ENCODE data around the gene TRAK2. TPM values are rescaled to one million over a fixed set of nuclear protein-coding genes. Genes with fewer than 3 reads are reported as not detected.

The TRAK2 gene
- total and polyA plus RNA-seq, 2 experiments from 2014 or later = 9.6 to 10.2 TPM

DNA sequence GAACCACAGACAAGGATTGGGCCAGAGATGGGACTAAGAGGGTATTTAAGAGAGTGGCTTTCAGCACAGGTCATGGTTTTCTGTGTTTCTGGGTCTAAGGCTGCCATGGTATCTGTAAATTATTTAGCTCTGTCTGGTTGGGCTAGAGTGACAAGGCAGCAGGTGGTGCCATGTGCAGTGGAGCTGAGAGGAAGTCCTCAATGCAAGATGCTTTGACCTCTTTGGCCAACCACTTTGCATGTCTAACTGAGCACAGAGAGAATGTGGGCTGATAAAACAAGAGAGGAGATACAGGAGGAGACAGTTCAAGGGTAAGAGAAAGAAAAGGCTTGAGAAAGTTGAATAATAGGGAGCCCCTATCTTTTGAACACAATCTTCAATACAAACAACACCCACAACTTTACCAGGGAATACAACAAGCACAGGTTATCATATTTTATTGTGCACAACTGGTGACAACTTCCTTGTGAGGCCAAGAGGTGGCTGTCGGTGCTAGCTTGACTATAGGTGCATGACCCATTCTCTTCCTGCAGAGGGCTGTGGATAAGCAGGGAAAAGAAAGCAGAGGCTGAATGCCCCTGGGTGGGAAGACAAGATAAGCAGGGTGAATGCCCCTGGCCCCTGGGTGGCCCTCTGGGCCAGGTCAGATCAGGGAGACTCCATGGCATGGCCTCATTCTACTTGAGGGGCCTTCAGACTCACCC lies 106.4 kb downstream of the TRAK2 start:
- H3K27me3 ChIP-seq = no peaks in the 10 kb centered on the region
- no peak overlapping the region for H3K27ac ChIP-seq
- no peak for DNase-seq (ENCODE audit: low read depth in 1 of 2, low spot score in 1 of 2)
- no peaks in the 10 kb centered on the region for H3K9me3 ChIP-seq (ENCODE audit: low read depth)
- peaks cover 20% of the 10 kb centered on the region for H3K4me1 ChIP-seq (ENCODE audit: low read depth)
- no peak for TF ChIP-seq CTCF (IDR thresholded peaks at IDR 0.05; ENCODE audit: low read depth, low read length)
- H3K36me3 ChIP-seq = no peaks in the 10 kb centered on the region
- H3K4me3 ChIP-seq = no peak overlapping the region

- peaks cover 20% of the 10 kb centered on the region for H3K4me1 ChIP-seq (ENCODE audit: low read depth)
- no peaks in the 10 kb centered on the region for H3K9me3 ChIP-seq (ENCODE audit: low read depth)
- H3K4me3 ChIP-seq = no peak overlapping the region
- peak overlapping the region; percentile 66 for H3K27ac ChIP-seq
- H3K27me3 ChIP-seq = no peaks in the 10 kb centered on the region
- DNase-seq (ENCODE audit: low read depth in 1 of 2, low spot score in 1 of 2) = no peak
- H3K36me3 ChIP-seq = no peaks in the 10 kb centered on the region
- no peak for TF ChIP-seq CTCF (IDR thresholded peaks at IDR 0.05; ENCODE audit: low read depth, low read length)
These were observed 107.7 kb downstream of the TRAK2 start for GRCh38 chr2:201343559-201343958.

DNA sequence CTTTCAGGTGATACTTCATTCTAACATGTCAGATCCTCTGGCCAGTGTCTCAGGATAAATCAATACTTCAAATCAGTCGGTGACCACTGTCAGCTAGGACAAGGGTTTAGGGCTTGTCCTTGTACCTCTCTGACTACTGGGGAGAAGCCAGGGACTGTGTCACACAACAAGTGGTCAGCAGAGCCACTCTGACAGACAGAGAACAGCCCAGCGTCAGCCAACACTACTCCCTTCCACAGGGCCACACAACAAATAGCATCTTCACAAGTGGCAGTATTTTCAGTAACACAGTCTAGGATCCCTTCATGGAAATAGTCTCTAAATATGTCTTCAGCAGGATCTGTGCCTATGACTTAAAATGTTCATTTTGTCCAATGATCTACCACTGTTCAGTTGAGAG lies 108.3 kb downstream of the TRAK2 start:
- TF ChIP-seq CTCF (IDR thresholded peaks at IDR 0.05; ENCODE audit: low read depth, low read length) = no peak
- peak in 1 of 2 donors; percentile 22 for DNase-seq (ENCODE audit: low read depth in 1 of 2, low spot score in 1 of 2)
- no peak overlapping the region for H3K4me3 ChIP-seq
- H3K9me3 ChIP-seq (ENCODE audit: low read depth) = no peaks in the 10 kb centered on the region
- H3K27ac ChIP-seq = peak overlapping the region; percentile 66
- no peaks in the 10 kb centered on the region for H3K27me3 ChIP-seq
- peaks cover 20% of the 10 kb centered on the region for H3K4me1 ChIP-seq (ENCODE audit: low read depth)
- H3K36me3 ChIP-seq = no peaks in the 10 kb centered on the region

DNA sequence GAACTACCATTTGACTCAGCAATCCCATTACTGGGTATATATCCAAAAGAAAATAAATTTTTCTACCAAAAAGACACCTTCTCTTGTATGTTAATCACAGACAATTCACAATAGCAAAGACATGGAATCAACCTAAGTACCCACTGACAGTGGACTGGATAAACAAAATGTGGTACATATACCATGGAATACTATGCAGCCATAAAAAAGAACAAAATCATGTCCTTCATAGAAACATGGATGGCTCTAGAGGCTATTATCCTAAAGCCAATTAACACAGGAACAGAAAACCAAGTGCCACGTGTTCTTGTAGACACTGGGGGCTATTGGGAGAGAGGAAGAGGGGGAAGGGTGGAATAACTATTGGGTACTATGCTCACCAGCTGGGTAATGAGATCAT lies 121.8 kb downstream of the TRAK2 start:
- no peaks in the 10 kb centered on the region for H3K9me3 ChIP-seq (ENCODE audit: low read depth)
- no peak overlapping the region for H3K27ac ChIP-seq
- H3K4me1 ChIP-seq (ENCODE audit: low read depth) = no peaks in the 10 kb centered on the region
- no peak overlapping the region for H3K4me3 ChIP-seq
- H3K36me3 ChIP-seq = no peaks in the 10 kb centered on the region
- H3K27me3 ChIP-seq = no peaks in the 10 kb centered on the region
- no peak for DNase-seq (ENCODE audit: low read depth in 1 of 2, low spot score in 1 of 2)
- no peak for TF ChIP-seq CTCF (IDR thresholded peaks at IDR 0.05; ENCODE audit: low read depth, low read length)

GRCh38 chr2:201327678-201328077 lies 123.6 kb downstream of the TRAK2 start:
- H3K9me3 ChIP-seq (ENCODE audit: low read depth) = no peaks in the 10 kb centered on the region
- TF ChIP-seq CTCF (IDR thresholded peaks at IDR 0.05; ENCODE audit: low read depth, low read length) = no peak

More at GRCh38 chr2:201327678-201328077, 123.6 kb downstream of the TRAK2 start:
- H3K36me3 ChIP-seq = no peaks in the 10 kb centered on the region
- no peak for DNase-seq (ENCODE audit: low read depth in 1 of 2, low spot score in 1 of 2)
- no peak overlapping the region for H3K27ac ChIP-seq
- no peaks in the 10 kb centered on the region for H3K4me1 ChIP-seq (ENCODE audit: low read depth)
- no peak overlapping the region for H3K4me3 ChIP-seq
- no peaks in the 10 kb centered on the region for H3K27me3 ChIP-seq

Other genes with a start within 250 kb of the TRAK2 start
- gene CASP8, start 190.9 kb downstream of the TRAK2 start, total RNA-seq = 0.18 and 0.81 TPM in 2 replicates
- 0.13 and 0.97 TPM in 2 replicates for gene CASP8, start 190.9 kb downstream of the TRAK2 start, polyA plus RNA-seq
- gene FLACC1, start 94.1 kb downstream of the TRAK2 start, total RNA-seq = 0.53 and 0.69 TPM in 2 replicates
- 1.5 and 1.7 TPM in 2 replicates for gene FLACC1, start 94.1 kb downstream of the TRAK2 start, polyA plus RNA-seq
- gene STRADB, start 282 bp upstream of the TRAK2 start, total RNA-seq = 35.5 TPM in 2 replicates
- 81.8 and 106 TPM in 2 replicates for gene STRADB, start 282 bp upstream of the TRAK2 start, polyA plus RNA-seq
- gene TMEM237, start 192.0 kb upstream of the TRAK2 start, total RNA-seq = 23.5 and 37.1 TPM in 2 replicates
- gene TMEM237, start 192.0 kb upstream of the TRAK2 start, polyA plus RNA-seq = 35.4 and 44.0 TPM in 2 replicates
- 0.04 and 0.27 TPM in 2 replicates for gene MPP4, start 247.2 kb upstream of the TRAK2 start, total RNA-seq
- gene MPP4, start 247.2 kb upstream of the TRAK2 start, polyA plus RNA-seq = 0.15 TPM in 1 of 2 replicates, not detected in the other

All from cardiac muscle cell (in vitro differentiated cells and primary cell).